HepG2 (cell line): Measurements from ENCODE around the gene ASH1L. TPM values are rescaled to one million over a fixed set of nuclear protein-coding genes. Genes with fewer than 3 reads are reported as not detected.

Experiments used
- AGO1 ChIP-seq: fragments of 200-400 bp; formaldehyde crosslinking; IDR thresholded peaks from 2 replicates; pipeline ENCODE4 v1.6.1; 2017; ENCODE audit warnings: mild to moderate bottlenecking, low read depth, low read length, moderate library complexity; ENCODE audit not compliant: poor library complexity, severe bottlenecking
- ARNT ChIP-seq: fragments of 450-650 bp; IDR thresholded peaks from 2 replicates; pipeline ENCODE4 v1.6.1; 2017
- ELK4 ChIP-seq: sonication (generic); formaldehyde crosslinking; IDR thresholded peaks from 2 replicates; pipeline ENCODE4 v1.9.0; 2021; ENCODE audit warnings: missing genetic modification reagents, borderline replicate concordance
- GATA4 ChIP-seq: sonication (generic); IDR thresholded peaks from 2 replicates; pipeline ENCODE4 v1.6.1; 2016; ENCODE audit warnings: antibody characterized with exemption, low read depth, borderline replicate concordance
- HNRNPH1 ChIP-seq: fragments of 200-400 bp; formaldehyde crosslinking; optimal IDR thresholded peaks from 2 replicates; pipeline ENCODE3; 2017; ENCODE audit warnings: mild to moderate bottlenecking, low read depth, low read length
- HOXA9 ChIP-seq: sonication (generic); formaldehyde crosslinking; IDR thresholded peaks from 2 replicates; pipeline ENCODE4 v1.8.1; 2022; ENCODE audit warnings: missing genetic modification reagents, mild to moderate bottlenecking, moderate library complexity, borderline replicate concordance
- MYC ChIP-seq: sonication (generic); formaldehyde crosslinking; IDR thresholded peaks from 2 replicates; pipeline ENCODE4 v1.9.0; 2021; ENCODE audit warnings: missing genetic modification reagents, borderline replicate concordance
- NFE2L2 ChIP-seq: fragments of 150-350 bp; IDR thresholded peaks from 2 replicates; pipeline ENCODE4 v1.6.1; 2014; ENCODE audit warnings: low read length
- RBFOX2 ChIP-seq: fragments of 200-400 bp; formaldehyde crosslinking; IDR thresholded peaks from 2 replicates; pipeline ENCODE4 v1.6.1; 2017; ENCODE audit warnings: low read depth, mild to moderate bottlenecking, low read length
- RBM22 ChIP-seq: fragments of 200-400 bp; formaldehyde crosslinking; optimal IDR thresholded peaks from 2 replicates; pipeline ENCODE3; 2017; ENCODE audit warnings: mild to moderate bottlenecking, low read length, moderate library complexity
- REST ChIP-seq, 2 experiments: IDR thresholded peaks; 2 replicates each; pipeline ENCODE4 v1.6.1; 2011 to 2012; ENCODE audit warnings: low read length in 2 of 2, borderline replicate concordance in 1 of 2, low read depth in 1 of 2, mild to moderate bottlenecking in 1 of 2, moderate library complexity in 1 of 2
- SALL2 ChIP-seq: sonication (generic); formaldehyde crosslinking; IDR thresholded peaks from 2 replicates; pipeline ENCODE4 v1.8.1; 2023; ENCODE audit warnings: mild to moderate bottlenecking, missing genetic modification reagents, inconsistent platforms
- SIX1 ChIP-seq: sonication (generic); formaldehyde crosslinking; IDR thresholded peaks from 2 replicates; pipeline ENCODE4 v1.4.0; 2020; ENCODE audit warnings: missing genetic modification reagents, borderline replicate concordance
- SMAD3 ChIP-seq: sonication (generic); formaldehyde crosslinking; IDR thresholded peaks from 2 replicates; pipeline ENCODE4 v1.4.0; 2020; ENCODE audit warnings: missing genetic modification reagents
- SOX13 ChIP-seq, 3 experiments: fragments of 450-650 bp in 1 of 3; sonication (generic) in 1 of 3; formaldehyde crosslinking in 1 of 3; IDR thresholded peaks in 2 of 3; conservative IDR thresholded peaks in 1 of 3; 2 replicates each; pipeline versions ENCODE4 v1.5.0 to v1.6.1; 2016 to 2020; ENCODE audit warnings: antibody characterized with exemption in 1 of 3, mild to moderate bottlenecking in 1 of 3, missing compliant biosample characterization in 1 of 3, missing genetic modification reagents in 1 of 3, moderate library complexity in 1 of 3
- ZFP41 ChIP-seq: sonication (generic); formaldehyde crosslinking; IDR thresholded peaks from 2 replicates; pipeline ENCODE4 v1.4.0; 2020; ENCODE audit warnings: mild to moderate bottlenecking, missing genetic modification reagents, borderline replicate concordance
- ZNF10 ChIP-seq: sonication (generic); formaldehyde crosslinking; IDR thresholded peaks from 2 replicates; pipeline ENCODE4 v1.4.0; 2020; ENCODE audit warnings: mild to moderate bottlenecking, low read depth, missing genetic modification reagents, borderline replicate concordance
- ZNF20 ChIP-seq: sonication (generic); formaldehyde crosslinking; IDR thresholded peaks from 2 replicates; pipeline ENCODE4 v1.4.0; 2020; ENCODE audit warnings: mild to moderate bottlenecking, moderate library complexity, missing genetic modification reagents
- ZNF556 ChIP-seq: sonication (generic); formaldehyde crosslinking; IDR thresholded peaks from 2 replicates; pipeline ENCODE4 v1.4.0; 2020; ENCODE audit warnings: mild to moderate bottlenecking, missing genetic modification reagents, borderline replicate concordance
- ZNF784 ChIP-seq: sonication (generic); formaldehyde crosslinking; IDR thresholded peaks from 2 replicates; pipeline ENCODE4 v1.5.1; 2020; ENCODE audit warnings: missing genetic modification reagents, mild to moderate bottlenecking, borderline replicate concordance
- ZSCAN5A ChIP-seq: sonication (generic); formaldehyde crosslinking; IDR thresholded peaks from 2 replicates; pipeline ENCODE4 v1.8.0; 2022; ENCODE audit warnings: mild to moderate bottlenecking, missing genetic modification reagents, borderline replicate concordance
- polyA plus RNA-seq, 8 experiments: library from polyadenylated mRNA; depleted of rRNA in 3 of 8; stranded (reverse) in 7 of 8; unstranded in 1 of 8; fragments of >200 nt; fragmentation: Illumina TruSeq in 4 of 8; extraction: Trizol in 4 of 8; gene quantifications; 2 replicates each; pipeline versions ENCODE4 v1.2.1 to v1.2.3, GENCODE V29; 2011 to 2016; ENCODE audit warnings: low read depth in 4 of 8, missing spikeins in 1 of 8, mixed read lengths in 1 of 8; ENCODE audit not compliant: insufficient read depth in 1 of 8
- total RNA-seq, 5 experiments: library from RNA; depleted of rRNA; stranded (reverse); fragments of >200 nt; fragmentation: Illumina TruSeq; extraction: Trizol; gene quantifications; 2 replicates each; pipeline ENCODE4 v1.2.3, GENCODE V29; 2016; ENCODE audit warnings: low read depth in 1 of 5

ASH1L gene
- total and polyA plus RNA-seq, 2 of the 13 experiments (the other 11 are each of a cell fraction or from before 2014, with no cell fraction given) = 10.2 to 15.3 TPM

GRCh38 chr1:155320661-155321617 lies 241.7 kb downstream of the ASH1L start, which contains the start of gene RUSC1 (continued):
- TF ChIP-seq SIX1 (CRISPR knock-in tag) = no peak
- no peak for TF ChIP-seq NFE2L2
- no peak for TF ChIP-seq ZFP41 (CRISPR knock-in tag)
- peak; percentile 97 for TF ChIP-seq AGO1
- TF ChIP-seq HNRNPH1 = peak; percentile 43
- no peak for TF ChIP-seq ZNF10 (CRISPR knock-in tag)
- TF ChIP-seq REST (IDR thresholded peaks at IDR 0.05; ENCODE audit: borderline replicate concordance in 1 of 2, low read depth in 1 of 2, low read length in 2 of 2) = no peak
- no peak for TF ChIP-seq ELK4 (CRISPR knock-in tag)
- no peak for TF ChIP-seq SALL2
- TF ChIP-seq ZNF784 (CRISPR knock-in tag) = no peak
- peak; percentile 76; the same call in 1 of the 2 replicates for TF ChIP-seq ZSCAN5A (CRISPR knock-in tag)
- TF ChIP-seq ARNT = no peak
- TF ChIP-seq HOXA9 (CRISPR knock-in tag) = no peak
- no peak for TF ChIP-seq GATA4
- peak; percentile 82 for TF ChIP-seq RBFOX2
- TF ChIP-seq MYC (CRISPR knock-in tag) = 0 out of 2 replicates have a peak, but pooled peaks have one; percentile 18
- no peak for TF ChIP-seq SMAD3 (CRISPR knock-in tag)
- TF ChIP-seq ZNF556 = no peak
- TF ChIP-seq RBM22 = peak; percentile 89
- TF ChIP-seq SOX13 (IDR thresholded peaks at IDR 0.05) = 0 out of 2 replicates have a peak, but pooled peaks have one; percentile 7
- TF ChIP-seq SOX13 (CRISPR knock-in tag; conservative IDR thresholded peaks at IDR 0.05 in 1 of 2, IDR thresholded peaks at IDR 0.05 in 1 of 2) = no peak
- no peak for TF ChIP-seq ZNF20 (CRISPR knock-in tag)
